Progenitor cell of endocrine pancreas (in vitro differentiated cells): Measurements from ENCODE around the gene INPP4A. TPM values are rescaled to one million over a fixed set of nuclear protein-coding genes. Genes with fewer than 3 reads are reported as not detected.
"Not testable (repeated sequence)": the region's sequence is repeated elsewhere in the genome, so short reads cannot be mapped to it uniquely, and the experiment has no call there.

Experiments used
- DNase-seq: peaks from one replicate; pipeline ENCODE4 v3.0.0; 2021; ENCODE audit warnings: low spot score; ENCODE audit not compliant: unreplicated experiment
- H3K27ac Mint-ChIP-seq: 2 replicates; pipeline ENCODE4 v1.8.0; 2021; ENCODE audit warnings: mild to moderate bottlenecking, moderate library complexity, mixed read lengths
- H3K27me3 Mint-ChIP-seq: 2 replicates; pipeline ENCODE4 v1.8.0; 2021; ENCODE audit warnings: mixed read lengths
- H3K36me3 Mint-ChIP-seq: 2 replicates; pipeline ENCODE4 v1.8.0; 2022; ENCODE audit warnings: mixed read lengths; ENCODE audit not compliant: insufficient read depth
- H3K4me1 Mint-ChIP-seq: 2 replicates; pipeline ENCODE4 v1.8.0; 2021; ENCODE audit warnings: low read depth, mixed read lengths
- H3K4me3 Mint-ChIP-seq: 2 replicates; pipeline ENCODE4 v1.8.0; 2021; ENCODE audit warnings: low read depth, mild to moderate bottlenecking, moderate library complexity, mixed read lengths
- H3K9me3 Mint-ChIP-seq: 2 replicates; pipeline ENCODE4 v1.8.0; 2021; ENCODE audit warnings: low read depth, mixed read lengths
- total RNA-seq: library from RNA; stranded (reverse); gene quantifications from 2 replicates; pipeline ENCODE4 v1.2.1, GENCODE V29; 2021
- TF ChIP-seq, protein P1 (sequence below): fragments of 200-600 bp; sonication (generic); IDR thresholded peaks from one replicate; pipeline ENCODE4 v1.5.0; 2021; ENCODE audit warnings: antibody characterized with exemption, mild to moderate bottlenecking; ENCODE audit not compliant: unreplicated experiment

Gene INPP4A
- total RNA-seq, 1 donor from 2014 or later: 33.0 TPM

- TF ChIP-seq, protein P1, sequence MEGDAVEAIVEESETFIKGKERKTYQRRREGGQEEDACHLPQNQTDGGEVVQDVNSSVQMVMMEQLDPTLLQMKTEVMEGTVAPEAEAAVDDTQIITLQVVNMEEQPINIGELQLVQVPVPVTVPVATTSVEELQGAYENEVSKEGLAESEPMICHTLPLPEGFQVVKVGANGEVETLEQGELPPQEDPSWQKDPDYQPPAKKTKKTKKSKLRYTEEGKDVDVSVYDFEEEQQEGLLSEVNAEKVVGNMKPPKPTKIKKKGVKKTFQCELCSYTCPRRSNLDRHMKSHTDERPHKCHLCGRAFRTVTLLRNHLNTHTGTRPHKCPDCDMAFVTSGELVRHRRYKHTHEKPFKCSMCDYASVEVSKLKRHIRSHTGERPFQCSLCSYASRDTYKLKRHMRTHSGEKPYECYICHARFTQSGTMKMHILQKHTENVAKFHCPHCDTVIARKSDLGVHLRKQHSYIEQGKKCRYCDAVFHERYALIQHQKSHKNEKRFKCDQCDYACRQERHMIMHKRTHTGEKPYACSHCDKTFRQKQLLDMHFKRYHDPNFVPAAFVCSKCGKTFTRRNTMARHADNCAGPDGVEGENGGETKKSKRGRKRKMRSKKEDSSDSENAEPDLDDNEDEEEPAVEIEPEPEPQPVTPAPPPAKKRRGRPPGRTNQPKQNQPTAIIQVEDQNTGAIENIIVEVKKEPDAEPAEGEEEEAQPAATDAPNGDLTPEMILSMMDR: no peak
- H3K36me3 Mint-ChIP-seq: no peaks in the 10 kb centered on the region
- DNase-seq: no peak
- no peaks in the 10 kb centered on the region for H3K9me3 Mint-ChIP-seq
- peaks cover 4% of the 10 kb centered on the region for H3K27me3 Mint-ChIP-seq
- H3K27ac Mint-ChIP-seq: no peak overlapping the region
- H3K4me3 Mint-ChIP-seq: no peak overlapping the region
- H3K4me1 Mint-ChIP-seq: no peaks in the 10 kb centered on the region
Observed at GRCh38 chr2:98404556-98405250, 40.0 kb upstream of the INPP4A start.

DNA sequence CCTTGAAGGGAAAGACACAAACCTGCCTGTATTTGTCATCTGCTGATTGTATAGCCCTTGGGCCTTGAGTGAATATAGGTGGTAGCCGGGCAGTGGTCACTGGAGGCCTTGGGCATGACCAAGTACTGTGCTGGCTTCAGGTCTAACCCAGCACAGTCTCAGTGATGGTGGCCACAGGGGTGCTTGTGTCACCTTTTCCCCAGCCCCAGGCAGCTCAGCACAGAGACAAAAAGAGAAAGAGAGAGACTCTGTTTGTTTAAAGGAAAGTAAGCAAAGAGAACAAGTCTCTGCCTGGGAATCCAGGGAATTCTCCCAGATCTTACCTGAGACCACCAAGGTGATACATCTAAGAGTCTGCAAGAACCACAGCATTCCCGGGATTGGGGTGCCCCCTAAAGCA lies 39.4 kb upstream of the INPP4A start:
- Mint-ChIP-seq H3K4me1 (no peaks in the 10 kb centered on the region), H3K27me3 (peaks cover 4% of the 10 kb centered on the region), H3K9me3 (no peaks in the 10 kb centered on the region), H3K4me3 (no peak overlapping the region), H3K36me3 (no peaks in the 10 kb centered on the region), H3K27ac (no peak overlapping the region)
- no peak for DNase-seq
- TF ChIP-seq, protein P1: no peak

GRCh38 chr2:98408155-98408554 lies 36.5 kb upstream of the INPP4A start:
- H3K27ac Mint-ChIP-seq: no peak overlapping the region
- no peaks in the 10 kb centered on the region for H3K9me3 Mint-ChIP-seq
- no peaks in the 10 kb centered on the region for H3K36me3 Mint-ChIP-seq
- no peaks in the 10 kb centered on the region for H3K27me3 Mint-ChIP-seq
- H3K4me3 Mint-ChIP-seq: no peak overlapping the region
- DNase-seq: no peak
- peaks cover under 1% of the 10 kb centered on the region for H3K4me1 Mint-ChIP-seq
- TF ChIP-seq, protein P1: no peak

GRCh38 chr2:98412751-98413458 lies 31.8 kb upstream of the INPP4A start:
- DNase-seq: no peak

GRCh38 chr2:98414246-98414645 lies 30.4 kb upstream of the INPP4A start:
- not testable (repeated sequence) for DNase-seq, H3K36me3 Mint-ChIP-seq, H3K27me3 Mint-ChIP-seq, H3K4me1 Mint-ChIP-seq, H3K4me3 Mint-ChIP-seq, H3K9me3 Mint-ChIP-seq, H3K27ac Mint-ChIP-seq

More at GRCh38 chr2:98412751-98413458, 31.8 kb upstream of the INPP4A start:
- Mint-ChIP-seq H3K4me1 (peaks cover 1% of the 10 kb centered on the region), H3K4me3 (no peak overlapping the region), H3K9me3 (peaks cover 4% of the 10 kb centered on the region), H3K36me3 (peaks cover 2% of the 10 kb centered on the region), H3K27ac (no peak overlapping the region), H3K27me3 (no peaks in the 10 kb centered on the region)
- TF ChIP-seq, protein P1: peak; percentile 74

DNA sequence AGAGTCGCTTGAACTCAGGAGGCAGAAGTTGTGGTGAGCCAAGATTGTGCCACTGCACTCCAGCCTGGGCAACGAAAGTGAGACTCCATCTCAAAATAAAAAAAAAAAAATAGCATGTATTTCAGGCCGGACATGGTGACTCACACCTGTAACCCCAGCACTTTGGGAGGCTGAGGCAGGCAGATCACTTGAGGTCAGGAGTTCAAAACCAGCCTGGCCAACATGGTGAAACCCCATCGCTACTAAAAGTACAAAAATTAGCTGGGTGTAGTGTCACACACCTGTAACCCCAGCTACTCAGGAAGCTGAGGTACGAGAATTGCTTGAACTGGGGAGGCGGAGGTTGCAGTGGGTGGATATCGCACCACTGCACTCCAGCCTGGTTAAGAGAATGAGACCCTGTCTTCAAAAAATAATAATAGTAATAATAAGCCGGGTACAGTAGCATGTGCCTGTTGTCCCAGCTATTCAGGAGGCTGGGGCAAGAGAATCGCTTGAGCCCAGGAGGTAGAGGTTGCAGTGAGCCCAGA lies 28.9 kb upstream of the INPP4A start:
- H3K27me3 Mint-ChIP-seq, H3K4me3 Mint-ChIP-seq, DNase-seq, H3K27ac Mint-ChIP-seq, H3K36me3 Mint-ChIP-seq, H3K4me1 Mint-ChIP-seq, H3K9me3 Mint-ChIP-seq: not testable (repeated sequence)
